HepG2 (cell line): ENCODE results near the gene EGFL8. TPM values are rescaled to one million over a fixed set of nuclear protein-coding genes. Genes with fewer than 3 reads are reported as not detected.

Experiments used
- ATAC-seq: fragments of 200-7000 bp; cut with Tn5 transposase; 3 replicates; pipeline ENCODE4 v1.9.1; 2020; ENCODE audit warnings: mild to moderate bottlenecking, moderate library complexity
- BruUV-seq: library from RNA; stranded (reverse); fragments of 400-500 nt; replicated peaks from 2 replicates; lab custom pipeline; 2021; lab: Mats Ljungman, UMichigan
- CTCF ChIA-PET: fragments of 300-600 bp; formaldehyde crosslinking; extraction: SDS; loops from one replicate; lab custom pipeline; 2021; ENCODE audit warnings: low total read pairs, inconsistent platforms, low intra/inter-chr PET ratio; lab: Yijun Ruan, JAX
- POLR2A ChIA-PET: fragments of 350-600 bp; sonication (Branson Sonifier 250); formaldehyde crosslinking; loops from one replicate; lab custom pipeline; 2020; ENCODE audit warnings: antibody characterized with exemption, inconsistent platforms; lab: Yijun Ruan, JAX
- DNase-seq: peaks from one replicate; pipeline ENCODE4 v3.0.0-alpha.2; 2015; ENCODE audit warnings: low spot score
- FAIRE-seq: peaks from 3 replicates; lab custom pipeline; 2011; peaks lifted over from hg19 to GRCh38; lab: Jason Lieb, UNC
- H2AFZ ChIP-seq: one replicate; pipeline ENCODE4 v1.6.1; 2011; ENCODE audit warnings: low read length, inconsistent platforms
- H3K27ac ChIP-seq: fragments of 300-600 bp; 3 replicates; pipeline ENCODE4 v1.8.0; 2011; ENCODE audit warnings: mixed run types, mild to moderate bottlenecking, mixed read lengths, low read length, inconsistent platforms; ENCODE audit not compliant: insufficient read depth; ENCODE audit errors: extremely low read length
- H3K27me3 ChIP-seq, 2 experiments: fragments of 200-600 bp in 1 of 2; 2 replicates in 1 of 2; 3 replicates in 1 of 2; pipeline versions ENCODE4 v1.6.0 to v1.8.0; 2011; ENCODE audit warnings: low read length in 2 of 2, mild to moderate bottlenecking in 2 of 2, moderate library complexity in 2 of 2, inconsistent platforms in 1 of 2; ENCODE audit not compliant: insufficient read depth in 2 of 2, control insufficient read depth in 1 of 2
- H3K36me3 ChIP-seq, 2 experiments: fragments of 200-600 bp in 1 of 2; replicated peaks in 1 of 2; 2 replicates in 1 of 2; 3 replicates in 1 of 2; pipeline versions ENCODE4 v1.5.1 to v1.8.0; 2011; ENCODE audit warnings: low read length in 2 of 2, inconsistent platforms in 1 of 2; ENCODE audit not compliant: insufficient read depth in 2 of 2, control insufficient read depth in 1 of 2
- H3K4me1 ChIP-seq: 2 replicates; pipeline ENCODE4 v1.5.1; 2012; ENCODE audit warnings: low read length, inconsistent platforms; ENCODE audit not compliant: insufficient read depth
- H3K4me2 ChIP-seq: 2 replicates; pipeline ENCODE4 v1.6.0; 2011; ENCODE audit warnings: low read depth, low read length, inconsistent platforms
- H3K4me3 ChIP-seq, 3 experiments: fragments of 200-600 bp in 1 of 3; sonication (generic), shearing (Covaris generic) in 1 of 3; replicated peaks in 1 of 3; 2 replicates each; pipeline ENCODE4 v1.5.1; 2011 to 2016; ENCODE audit warnings: low read length in 3 of 3, inconsistent platforms in 2 of 3, low read depth in 2 of 3, mild to moderate bottlenecking in 2 of 3, control low read depth in 1 of 3, mixed read lengths in 1 of 3; ENCODE audit not compliant: insufficient read depth in 1 of 3
- H3K79me2 ChIP-seq: one replicate; pipeline ENCODE4 v1.6.1; 2011; ENCODE audit warnings: low read length, inconsistent platforms; ENCODE audit not compliant: insufficient read depth
- H3K9ac ChIP-seq: 2 replicates; pipeline ENCODE4 v1.6.0; 2011; ENCODE audit warnings: mild to moderate bottlenecking, low read depth, low read length, inconsistent platforms; ENCODE audit not compliant: insufficient read depth
- H3K9me3 ChIP-seq: 2 replicates; pipeline ENCODE4 v1.5.1; 2012; ENCODE audit warnings: mild to moderate bottlenecking, low read length
- H4K20me1 ChIP-seq: 2 replicates; pipeline ENCODE4 v1.6.0; 2011; ENCODE audit warnings: inconsistent platforms, mild to moderate bottlenecking, low read length, moderate library complexity; ENCODE audit not compliant: insufficient read depth
- ATM ChIP-seq: fragments of 450-650 bp; IDR thresholded peaks from 2 replicates; pipeline ENCODE4 v1.7.1; 2017; ENCODE audit warnings: mild to moderate bottlenecking, borderline replicate concordance
- BCL6 ChIP-seq: IDR thresholded peaks from 2 replicates; pipeline ENCODE4 v1.6.1; 2016; ENCODE audit warnings: missing genetic modification reagents, missing compliant biosample characterization
- CEBPB ChIP-seq: IDR thresholded peaks from 2 replicates; pipeline ENCODE4 v1.6.1; 2011; ENCODE audit warnings: low read depth, low read length, improper control_type of control experiment, borderline replicate concordance
- CEBPG ChIP-seq: IDR thresholded peaks from 2 replicates; pipeline ENCODE4 v1.6.1; 2016
- ESRRA ChIP-seq: sonication (generic); formaldehyde crosslinking; IDR thresholded peaks from 2 replicates; pipeline ENCODE4 v1.5.1; 2020; ENCODE audit warnings: mild to moderate bottlenecking, low read depth, missing genetic modification reagents
- FOXA3 ChIP-seq: IDR thresholded peaks from 2 replicates; pipeline ENCODE4 v1.6.1; 2016; ENCODE audit warnings: missing genetic modification reagents, missing compliant biosample characterization
- HNF4A ChIP-seq: sonication (generic); formaldehyde crosslinking; IDR thresholded peaks from 2 replicates; pipeline ENCODE4 v1.4.0; 2020; ENCODE audit warnings: missing genetic modification reagents
- NR2C2 ChIP-seq: sonication (generic); formaldehyde crosslinking; IDR thresholded peaks from 2 replicates; pipeline ENCODE4 v1.4.0; 2020; ENCODE audit warnings: missing genetic modification reagents, mild to moderate bottlenecking, moderate library complexity, borderline replicate concordance
- NR2F1 ChIP-seq, 2 experiments: fragments of 450-650 bp in 1 of 2; formaldehyde crosslinking in 1 of 2; IDR thresholded peaks; 2 replicates each; pipeline versions ENCODE4 v1.5.0 to v1.6.1; 2016 to 2020; ENCODE audit warnings: mild to moderate bottlenecking in 1 of 2, missing compliant biosample characterization in 1 of 2, missing genetic modification reagents in 1 of 2, moderate library complexity in 1 of 2
- NR2F6 ChIP-seq, 2 experiments: IDR thresholded peaks; 2 replicates each; pipeline ENCODE4 v1.6.1; 2016; ENCODE audit warnings: antibody characterized with exemption in 1 of 2, mild to moderate bottlenecking in 1 of 2
- RARA ChIP-seq: IDR thresholded peaks from 2 replicates; pipeline ENCODE4 v1.6.1; 2016; ENCODE audit warnings: missing genetic modification reagents, missing compliant biosample characterization
- SETDB1 ChIP-seq: sonication (generic); formaldehyde crosslinking; IDR thresholded peaks from 2 replicates; pipeline ENCODE4 v1.5.1; 2020; ENCODE audit warnings: missing genetic modification reagents, mild to moderate bottlenecking, borderline replicate concordance
- SP1 ChIP-seq, 2 experiments: fragments of 450-650 bp in 1 of 2; sonication (generic) in 1 of 2; formaldehyde crosslinking in 1 of 2; IDR thresholded peaks; 2 replicates each; pipeline versions ENCODE4 v1.4.0 to v1.6.1; 2016 to 2020; ENCODE audit warnings: missing genetic modification reagents in 1 of 2
- SP2 ChIP-seq: sonication (generic); formaldehyde crosslinking; IDR thresholded peaks from 2 replicates; pipeline ENCODE4 v1.5.1; 2020; ENCODE audit warnings: mild to moderate bottlenecking, missing genetic modification reagents
- TBL1XR1 ChIP-seq: fragments of 150-350 bp; IDR thresholded peaks from 2 replicates; pipeline ENCODE4 v1.6.1; 2014; ENCODE audit warnings: borderline replicate concordance, low read length; ENCODE audit not compliant: partially characterized antibody
- TOE1 ChIP-seq: sonication (generic); formaldehyde crosslinking; IDR thresholded peaks from 2 replicates; pipeline ENCODE4 v1.4.0; 2020; ENCODE audit warnings: mild to moderate bottlenecking, missing genetic modification reagents
- WGBS: methylation state at CpG from one replicate; pipeline ENCODE4 v1.1.6; 2017; ENCODE audit warnings: low lambda C conversion rate; 5-methylcytosine and 5-hydroxymethylcytosine counted together
- in situ Hi-C: cut with HindIII; loops from 2 replicates; pipeline ENCODE4 v1.10.0; 2017; ENCODE audit warnings: low pct_unique_long_range_greater_than_20kb; ENCODE audit not compliant: extremely low pct_ligation_motif_present
- intact Hi-C: fragments of 100-400 bp; cut with micrococcal nuclease; formaldehyde crosslinking; loops from one replicate; pipeline ENCODE4 v1.10.0; 2022; ENCODE audit not compliant: unreplicated experiment
- polyA plus RNA-seq, 8 experiments: library from polyadenylated mRNA; depleted of rRNA in 3 of 8; stranded (reverse) in 7 of 8; unstranded in 1 of 8; fragments of >200 nt; fragmentation: Illumina TruSeq in 4 of 8; extraction: Trizol in 4 of 8; gene quantifications; 2 replicates each; pipeline versions ENCODE4 v1.2.1 to v1.2.3, GENCODE V29; 2011 to 2016; ENCODE audit warnings: low read depth in 4 of 8, missing spikeins in 1 of 8, mixed read lengths in 1 of 8; ENCODE audit not compliant: insufficient read depth in 1 of 8
- total RNA-seq, 5 experiments: library from RNA; depleted of rRNA; stranded (reverse); fragments of >200 nt; fragmentation: Illumina TruSeq; extraction: Trizol; gene quantifications; 2 replicates each; pipeline ENCODE4 v1.2.3, GENCODE V29; 2016; ENCODE audit warnings: low read depth in 1 of 5
- TF ChIP-seq, protein P1 (sequence below), 2 experiments: fragments of 450-650 bp in 1 of 2; sonication (generic) in 1 of 2; formaldehyde crosslinking in 1 of 2; IDR thresholded peaks; 2 replicates each; pipeline versions ENCODE4 v1.6.1 to v1.8.0; 2016 to 2022; ENCODE audit warnings: antibody characterized with exemption in 1 of 2, mild to moderate bottlenecking in 1 of 2, missing genetic modification reagents in 1 of 2

The EGFL8 gene
- total and polyA plus RNA-seq, 2 of the 13 experiments (the other 11 are each of a cell fraction or from before 2014, with no cell fraction given): 10.0 to 11.5 TPM

DNA sequence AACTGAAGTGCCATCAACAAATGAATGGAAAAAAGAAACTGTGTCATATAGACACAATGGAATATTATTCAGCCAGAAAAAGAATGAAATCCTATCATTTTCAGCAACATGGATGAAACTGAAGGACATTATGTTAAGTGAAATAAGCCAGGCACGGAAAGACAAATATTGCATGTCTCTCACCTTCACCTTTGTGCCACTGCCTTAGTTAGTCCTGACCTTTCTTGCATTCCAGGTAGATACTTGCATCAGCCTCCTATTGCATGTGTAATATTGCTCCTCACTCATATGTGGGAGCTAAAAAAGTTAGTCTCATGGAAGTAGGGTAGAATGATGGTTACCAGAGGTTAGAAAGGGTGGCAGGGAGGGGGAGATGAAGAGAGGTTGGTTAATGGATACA lies 44.6 kb downstream of the EGFL8 start:
- Histone ChIP-seq H4K20me1 (no peaks in the 10 kb centered on the region), H3K4me1 (peaks cover 24% of the 10 kb centered on the region), H2AFZ (no peak overlapping the region), H3K9me3 (no peaks in the 10 kb centered on the region), H3K4me3 (no peak overlapping the region), H3K9ac (no peak overlapping the region), H3K27ac (no peak overlapping the region), H3K79me2 (no peaks in the 10 kb centered on the region), H3K36me3 (no peaks in the 10 kb centered on the region), H3K27me3 (peaks cover 1 to 5% of the 10 kb centered on the region in 2 experiments; a peak in 3 of 5 replicates), H3K4me2 (no peak overlapping the region)
- ATAC-seq (no peak), FAIRE-seq (no peak), DNase-seq (no peak)
- 3% methylated on average over 1 of the region's 1 CpG for WGBS
- POLR2A ChIA-PET: no interaction called here
- BruUV-seq: no TSS peak
- intact Hi-C loops: no loop called here
- in situ Hi-C loops: no loop called here
- CTCF ChIA-PET: no interaction called here
- TF ChIP-seq SP1 (IDR thresholded peaks at IDR 0.05): no peak
- no peak for TF ChIP-seq SP1 (CRISPR knock-in tag; IDR thresholded peaks at IDR 0.05)
- TF ChIP-seq ESRRA (CRISPR knock-in tag): peak; percentile 45; the same call in 1 of the 2 replicates
- peak; percentile 55; the same call in 1 of the 2 replicates for TF ChIP-seq FOXA3 (CRISPR knock-in tag)
- 0 out of 2 replicates have a peak, but pooled peaks have one; percentile 31 for TF ChIP-seq RARA (CRISPR knock-in tag)
- TF ChIP-seq, protein P1, sequence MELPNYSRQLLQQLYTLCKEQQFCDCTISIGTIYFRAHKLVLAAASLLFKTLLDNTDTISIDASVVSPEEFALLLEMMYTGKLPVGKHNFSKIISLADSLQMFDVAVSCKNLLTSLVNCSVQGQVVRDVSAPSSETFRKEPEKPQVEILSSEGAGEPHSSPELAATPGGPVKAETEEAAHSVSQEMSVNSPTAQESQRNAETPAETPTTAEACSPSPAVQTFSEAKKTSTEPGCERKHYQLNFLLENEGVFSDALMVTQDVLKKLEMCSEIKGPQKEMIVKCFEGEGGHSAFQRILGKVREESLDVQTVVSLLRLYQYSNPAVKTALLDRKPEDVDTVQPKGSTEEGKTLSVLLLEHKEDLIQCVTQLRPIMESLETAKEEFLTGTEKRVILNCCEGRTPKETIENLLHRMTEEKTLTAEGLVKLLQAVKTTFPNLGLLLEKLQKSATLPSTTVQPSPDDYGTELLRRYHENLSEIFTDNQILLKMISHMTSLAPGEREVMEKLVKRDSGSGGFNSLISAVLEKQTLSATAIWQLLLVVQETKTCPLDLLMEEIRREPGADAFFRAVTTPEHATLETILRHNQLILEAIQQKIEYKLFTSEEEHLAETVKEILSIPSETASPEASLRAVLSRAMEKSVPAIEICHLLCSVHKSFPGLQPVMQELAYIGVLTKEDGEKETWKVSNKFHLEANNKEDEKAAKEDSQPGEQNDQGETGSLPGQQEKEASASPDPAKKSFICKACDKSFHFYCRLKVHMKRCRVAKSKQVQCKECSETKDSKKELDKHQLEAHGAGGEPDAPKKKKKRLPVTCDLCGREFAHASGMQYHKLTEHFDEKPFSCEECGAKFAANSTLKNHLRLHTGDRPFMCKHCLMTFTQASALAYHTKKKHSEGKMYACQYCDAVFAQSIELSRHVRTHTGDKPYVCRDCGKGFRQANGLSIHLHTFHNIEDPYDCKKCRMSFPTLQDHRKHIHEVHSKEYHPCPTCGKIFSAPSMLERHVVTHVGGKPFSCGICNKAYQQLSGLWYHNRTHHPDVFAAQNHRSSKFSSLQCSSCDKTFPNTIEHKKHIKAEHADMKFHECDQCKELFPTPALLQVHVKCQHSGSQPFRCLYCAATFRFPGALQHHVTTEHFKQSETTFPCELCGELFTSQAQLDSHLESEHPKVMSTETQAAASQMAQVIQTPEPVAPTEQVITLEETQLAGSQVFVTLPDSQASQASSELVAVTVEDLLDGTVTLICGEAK (IDR thresholded peaks at IDR 0.05): no peak
- TF ChIP-seq, protein P1 (CRISPR knock-in tag; IDR thresholded peaks at IDR 0.05): no peak
- TF ChIP-seq NR2F1 (CRISPR knock-in tag; IDR thresholded peaks at IDR 0.05): peak; percentile 47 to 57; a peak in 3 of 4 replicates
- no peak for TF ChIP-seq SETDB1 (CRISPR knock-in tag)
- peak; percentile 68; the same call in 1 of the 2 replicates for TF ChIP-seq NR2C2 (CRISPR knock-in tag)
- peak; percentile 70 for TF ChIP-seq CEBPG
- no peak for TF ChIP-seq TOE1 (CRISPR knock-in tag)
- TF ChIP-seq ATM: no peak
- peak; percentile 46 for TF ChIP-seq HNF4A (CRISPR knock-in tag)
- TF ChIP-seq CEBPB: peak; percentile 71
- TF ChIP-seq BCL6: peak; percentile 35; the same call in 1 of the 2 replicates
- peak; percentile 39 for TF ChIP-seq TBL1XR1
- 0 out of 2 replicates have a peak, but pooled peaks have one; percentile 33 for TF ChIP-seq NR2F6 (IDR thresholded peaks at IDR 0.05)
- peak; percentile 37; the same call in 1 of the 2 replicates for TF ChIP-seq NR2F6 (CRISPR knock-in tag; IDR thresholded peaks at IDR 0.05)
- TF ChIP-seq SP2 (CRISPR knock-in tag): no peak
